Mononuclear cell (primary cell): Measurements from ENCODE around the gene RAD50. TPM values are rescaled to one million over a fixed set of nuclear protein-coding genes. Genes with fewer than 3 reads are reported as not detected.
"Not testable (repeated sequence)": the region's sequence is repeated elsewhere in the genome, so short reads cannot be mapped to it uniquely, and the experiment has no call there.

Experiments
- H3K27me3 ChIP-seq: 2 replicates; pipeline ENCODE4 v1.6.0; 2011; ENCODE audit warnings: low read length, control low read depth; ENCODE audit not compliant: insufficient read depth
- H3K4me1 ChIP-seq: 2 replicates; pipeline ENCODE4 v1.5.1; 2011; ENCODE audit warnings: mild to moderate bottlenecking, low read length, control low read depth; ENCODE audit not compliant: insufficient read depth
- H3K4me3 ChIP-seq: 2 replicates; pipeline ENCODE4 v1.5.1; 2011; ENCODE audit warnings: mild to moderate bottlenecking, low read length, moderate library complexity
- H3K9me3 ChIP-seq: 2 replicates; pipeline ENCODE4 v1.5.1; 2011; ENCODE audit warnings: low read depth, mild to moderate bottlenecking, control low read depth, low read length
- total RNA-seq: library from RNA; depleted of rRNA; stranded (reverse); fragments of >200 nt; gene quantifications from one replicate; pipeline ENCODE4 v1.2.3, GENCODE V29; 2012

The RAD50 gene
- 17.0 TPM for total RNA-seq

DNA sequence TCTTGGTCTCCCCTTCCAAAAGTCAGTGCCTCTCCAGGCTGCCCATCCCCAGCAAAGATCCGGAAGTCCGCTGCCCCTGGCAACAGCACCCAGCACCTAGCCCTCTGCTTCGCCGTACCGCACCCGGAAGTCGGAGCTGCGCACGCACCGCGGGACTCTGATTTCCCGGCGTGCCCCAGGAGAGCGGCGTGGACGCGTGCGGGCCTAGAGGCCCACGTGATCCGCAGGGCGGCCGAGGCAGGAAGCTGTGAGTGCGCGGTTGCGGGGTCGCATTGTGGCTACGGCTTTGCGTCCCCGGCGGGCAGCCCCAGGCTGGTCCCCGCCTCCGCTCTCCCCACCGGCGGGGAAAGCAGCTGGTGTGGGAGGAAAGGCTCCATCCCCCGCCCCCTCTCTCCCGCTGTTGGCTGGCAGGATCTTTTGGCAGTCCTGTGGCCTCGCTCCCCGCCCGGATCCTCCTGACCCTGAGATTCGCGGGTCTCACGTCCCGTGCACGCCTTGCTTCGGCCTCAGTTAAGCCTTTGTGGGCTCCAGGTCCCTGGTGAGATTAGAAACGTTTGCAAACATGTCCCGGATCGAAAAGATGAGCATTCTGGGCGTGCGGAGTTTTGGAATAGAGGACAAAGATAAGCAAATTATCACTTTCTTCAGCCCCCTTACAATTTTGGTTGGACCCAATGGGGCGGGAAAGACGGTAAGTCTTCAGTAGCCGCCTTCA, at the start of gene RAD50:
RAD50 (plus strand) TSS at position 215 of the 715 bp plus-strand sequence; CDS start at position 563, 348 bp downstream.
- Histone ChIP-seq H3K4me1 (peaks cover 15% of the 10 kb centered on the region), H3K27me3 (no peaks in the 10 kb centered on the region), H3K9me3 (no peaks in the 10 kb centered on the region), H3K4me3 (peak within 1 kb of the TSS; percentile 60)

DNA sequence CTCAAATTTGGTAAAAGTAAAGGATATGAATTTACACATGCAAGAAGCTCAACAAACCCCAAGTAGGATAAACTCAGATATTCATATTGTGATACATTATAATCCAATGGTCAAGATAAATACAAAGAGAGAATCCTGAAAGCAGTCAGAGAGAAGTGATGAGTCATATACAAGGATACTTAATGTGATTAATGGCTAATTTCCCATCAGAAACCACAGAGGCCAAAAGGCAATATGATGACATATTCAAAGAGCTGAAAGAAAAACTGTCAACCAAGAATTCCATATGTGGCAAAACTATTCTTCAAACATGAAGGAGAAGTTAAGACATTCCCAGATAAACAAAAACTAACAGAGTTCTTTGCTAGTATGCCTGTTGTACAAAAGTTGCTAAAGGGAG, 46.7 kb upstream of the RAD50 start:
- Histone ChIP-seq H3K4me1 (no peaks in the 10 kb centered on the region), H3K27me3 (no peaks in the 10 kb centered on the region), H3K4me3 (no peak overlapping the region), H3K9me3 (no peaks in the 10 kb centered on the region)

DNA sequence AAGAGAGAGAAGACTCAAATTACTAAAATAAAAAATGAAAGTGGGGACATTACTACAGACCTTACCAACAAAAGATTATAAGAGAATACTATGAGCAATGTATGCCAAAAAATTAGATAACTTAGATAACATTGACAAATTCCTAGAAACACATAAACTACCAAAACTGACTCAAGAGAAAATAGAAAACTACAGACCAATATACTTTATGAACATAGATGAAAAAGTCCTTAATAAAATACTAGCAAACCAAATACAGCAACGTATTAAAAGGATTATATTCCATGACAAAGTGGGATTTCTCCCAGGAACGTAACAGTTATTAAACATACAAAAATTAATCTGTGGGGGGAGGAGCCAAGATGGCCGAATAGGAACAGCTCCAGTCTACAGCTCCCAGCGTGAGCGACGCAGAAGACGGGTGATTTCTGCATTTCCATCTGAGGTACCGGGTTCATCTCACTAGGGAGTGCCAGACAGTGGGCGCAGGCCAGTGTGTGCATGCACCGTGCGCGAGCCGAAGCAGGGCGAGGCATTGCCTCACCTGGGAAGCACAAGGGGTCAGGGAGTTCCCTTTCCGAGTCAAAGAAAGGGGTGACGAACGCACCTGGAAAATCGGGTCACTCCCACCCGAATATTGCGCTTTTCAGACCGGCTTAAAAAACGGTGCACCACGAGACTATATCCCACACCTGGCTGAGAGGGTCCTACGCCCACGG, 43.0 kb upstream of the RAD50 start:
- H3K9me3 ChIP-seq, H3K4me1 ChIP-seq, H3K27me3 ChIP-seq, H3K4me3 ChIP-seq: not testable (repeated sequence)

DNA sequence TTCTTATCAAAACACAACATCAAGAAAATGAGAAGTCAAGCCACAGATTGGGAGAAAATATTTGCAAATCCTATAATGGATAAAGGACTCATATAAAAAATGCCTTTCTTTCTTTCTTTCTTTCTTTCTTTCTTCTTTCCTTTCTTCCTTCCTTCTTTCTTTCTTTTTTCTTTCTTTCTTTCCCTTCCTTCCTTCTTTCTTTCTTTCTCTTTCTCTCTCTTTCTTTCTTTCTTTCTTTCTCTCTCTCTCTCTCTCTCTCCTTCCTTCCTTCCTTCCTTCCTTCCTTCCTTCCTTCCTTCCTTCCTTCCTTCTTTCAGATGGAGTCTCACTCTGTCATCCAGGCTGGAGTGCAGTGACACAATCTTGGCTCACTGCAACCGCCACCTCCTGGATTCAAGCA, 34.7 kb upstream of the RAD50 start:
- not testable (repeated sequence) for H3K9me3 ChIP-seq, H3K27me3 ChIP-seq, H3K4me3 ChIP-seq
- peaks cover 26% of the 10 kb centered on the region for H3K4me1 ChIP-seq

DNA sequence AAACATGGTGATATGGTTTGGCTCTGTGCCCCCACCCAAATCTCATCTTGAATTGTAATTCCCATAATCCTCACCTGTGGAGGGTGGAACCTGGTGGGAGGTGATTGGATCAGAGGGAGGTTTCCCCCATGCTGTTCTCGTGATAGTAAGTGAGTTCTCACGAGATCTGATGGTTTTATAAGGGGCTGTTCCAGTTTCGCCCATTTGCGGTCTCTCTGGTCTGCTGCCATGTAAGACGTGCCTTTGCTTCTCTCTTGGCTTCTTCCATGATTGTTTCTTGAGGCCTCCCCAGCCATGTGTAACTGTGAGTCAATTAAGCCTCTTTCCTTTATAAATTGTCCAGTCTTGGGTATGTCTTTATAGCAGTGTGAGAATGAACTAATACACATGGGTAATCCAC, 31.9 kb upstream of the RAD50 start:
- H3K4me3 ChIP-seq, H3K27me3 ChIP-seq, H3K9me3 ChIP-seq: not testable (repeated sequence)
- peaks cover 51% of the 10 kb centered on the region for H3K4me1 ChIP-seq

DNA sequence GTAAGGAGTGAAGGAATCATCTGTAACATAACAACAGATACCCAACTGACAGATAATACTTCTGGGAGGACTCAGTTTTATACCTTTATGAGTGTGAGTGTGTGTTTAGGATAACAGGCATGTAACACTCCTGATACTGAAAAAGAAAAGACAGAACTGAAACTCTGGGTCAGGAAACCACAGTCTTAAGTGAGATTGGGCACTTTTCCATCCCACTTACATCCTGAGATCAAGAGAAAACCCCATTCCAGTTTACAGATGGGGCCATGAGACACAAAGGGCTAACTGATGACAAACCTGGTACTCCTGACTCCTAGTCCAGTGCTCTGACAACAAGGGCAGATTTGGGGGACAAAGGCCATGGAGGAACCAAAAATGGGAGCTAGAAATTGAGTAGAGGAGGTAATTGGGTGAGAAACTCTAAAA, 31.5 kb upstream of the RAD50 start:
- Histone ChIP-seq H3K9me3 (no peaks in the 10 kb centered on the region), H3K4me3 (no peak overlapping the region), H3K4me1 (peaks cover 51% of the 10 kb centered on the region), H3K27me3 (no peaks in the 10 kb centered on the region)

DNA sequence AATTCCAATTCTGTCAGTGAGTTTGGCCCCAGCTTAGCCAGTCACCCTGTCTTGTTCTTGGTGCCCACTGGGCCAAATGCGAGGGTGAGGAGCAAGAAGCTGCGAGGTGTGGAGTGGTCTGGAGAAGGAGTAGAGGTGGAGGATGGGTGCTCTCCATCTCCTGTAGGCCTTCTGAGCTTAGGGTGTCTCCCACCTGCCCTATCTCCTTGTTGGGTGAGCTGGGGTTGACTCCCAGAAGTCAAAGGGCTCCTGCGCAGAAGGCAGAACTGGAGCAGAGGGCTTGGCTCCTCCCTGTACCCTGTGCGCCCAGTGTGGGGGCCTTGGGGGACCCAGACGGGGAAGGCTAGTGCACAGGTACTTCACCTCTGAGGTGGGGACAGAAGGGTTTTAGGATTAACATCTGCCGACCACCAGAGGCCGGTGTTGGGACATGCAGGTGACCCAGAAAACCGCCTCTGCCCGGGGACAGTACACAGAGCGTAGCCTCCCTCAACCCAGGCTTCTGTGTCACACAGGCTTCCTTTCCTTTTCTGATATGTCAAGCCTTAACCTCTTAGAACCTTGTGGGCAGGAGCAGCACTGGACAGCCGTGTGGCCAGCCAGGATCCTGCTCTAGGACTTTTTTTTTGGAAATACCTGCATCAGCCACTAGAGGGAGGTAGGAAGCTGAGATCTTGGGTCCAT, 30.3 kb upstream of the RAD50 start:
- Histone ChIP-seq H3K4me3 (no peak overlapping the region), H3K27me3 (no peaks in the 10 kb centered on the region), H3K9me3 (no peaks in the 10 kb centered on the region), H3K4me1 (peaks cover 51% of the 10 kb centered on the region)

DNA sequence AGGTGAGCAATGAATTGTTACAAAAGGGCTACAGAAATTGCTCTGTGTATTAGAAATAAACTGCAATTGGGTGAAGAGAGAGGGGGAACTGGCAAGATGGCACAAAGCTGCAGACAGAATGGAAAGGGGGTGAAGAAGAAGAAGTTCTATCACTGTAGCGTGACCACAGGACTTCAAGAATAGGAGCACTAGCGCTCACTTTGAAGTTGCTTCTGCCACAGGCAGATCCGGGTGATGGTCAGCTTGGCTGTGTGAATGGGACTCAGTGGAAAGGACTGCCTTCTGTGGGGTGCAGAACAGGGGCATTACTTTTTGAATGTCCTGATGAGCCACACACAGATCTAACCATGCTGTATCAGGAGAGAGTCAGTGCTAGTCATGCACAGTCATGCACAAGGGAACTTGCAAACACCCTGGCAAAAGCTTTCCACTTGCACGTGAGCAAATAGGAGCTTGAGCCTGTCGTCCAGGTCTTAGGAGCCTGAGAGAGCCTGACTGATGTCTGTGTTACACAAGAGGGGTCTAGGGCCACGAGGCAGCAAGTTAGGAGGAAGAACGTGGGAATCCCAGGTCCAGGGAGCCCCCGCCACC, 29.7 kb upstream of the RAD50 start:
- no peaks in the 10 kb centered on the region for H3K9me3 ChIP-seq
- H3K4me3 ChIP-seq = no peak overlapping the region
- peaks cover 51% of the 10 kb centered on the region for H3K4me1 ChIP-seq
- H3K27me3 ChIP-seq = no peaks in the 10 kb centered on the region

DNA sequence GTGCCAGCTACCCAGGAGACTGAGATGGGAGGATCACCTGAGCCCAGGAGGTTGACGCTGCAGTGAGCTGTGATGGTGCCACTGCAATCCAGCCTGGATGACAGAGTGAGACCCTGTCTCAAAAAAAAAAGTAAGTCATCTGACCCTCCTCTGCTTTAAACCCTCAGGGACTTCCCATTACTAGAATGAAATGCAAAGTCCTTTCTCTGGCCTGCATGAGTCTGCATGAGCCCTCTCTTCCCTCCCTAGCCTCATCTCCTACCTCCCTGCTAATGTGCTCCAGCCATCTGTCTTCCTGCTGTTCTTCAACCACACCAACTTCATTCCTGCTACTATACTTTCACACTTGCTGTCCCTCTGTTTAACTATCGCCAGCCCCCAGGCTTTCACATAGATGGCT, 28.8 kb upstream of the RAD50 start:
- Histone ChIP-seq H3K27me3 (no peaks in the 10 kb centered on the region), H3K4me1 (peaks cover 51% of the 10 kb centered on the region), H3K4me3 (no peak overlapping the region), H3K9me3 (no peaks in the 10 kb centered on the region)

DNA sequence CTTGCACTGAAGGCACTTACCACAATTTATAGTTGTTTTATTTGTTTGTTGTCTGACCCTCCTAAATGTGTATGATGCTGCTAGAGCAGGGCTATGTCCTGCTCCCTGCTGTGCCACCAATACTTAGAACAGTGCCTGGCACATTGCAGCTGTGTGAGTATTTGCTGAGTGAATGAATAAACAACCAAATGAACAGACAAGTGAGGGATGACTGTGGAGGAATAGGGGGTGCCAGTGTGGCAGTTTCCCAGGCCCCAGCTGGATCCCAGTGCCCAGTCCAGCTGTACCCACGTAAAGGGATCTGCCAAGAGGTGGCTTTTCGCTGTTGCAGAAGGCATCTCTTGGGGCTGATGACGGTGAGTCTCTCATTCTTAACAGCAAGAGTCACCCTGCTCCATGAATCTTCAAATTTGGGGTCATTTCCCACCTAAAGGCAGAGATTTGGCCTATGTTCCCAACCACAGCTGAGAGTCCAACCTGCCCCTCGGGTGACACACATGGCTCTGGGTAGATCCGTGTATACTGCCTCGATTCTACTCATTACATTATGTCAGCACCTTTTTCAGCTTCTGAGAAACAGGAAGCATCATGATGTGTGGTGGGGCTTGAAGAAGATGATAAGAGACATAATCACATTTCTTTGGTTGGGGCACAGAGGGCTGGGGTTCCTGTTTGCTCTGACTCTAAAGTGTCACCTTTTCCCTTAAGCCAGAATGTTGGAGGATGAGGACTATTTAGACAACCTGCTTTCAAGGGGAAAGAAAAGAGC, 27.7 kb upstream of the RAD50 start:
- no peak overlapping the region for H3K4me3 ChIP-seq
- no peaks in the 10 kb centered on the region for H3K9me3 ChIP-seq
- H3K27me3 ChIP-seq = no peaks in the 10 kb centered on the region

DNA sequence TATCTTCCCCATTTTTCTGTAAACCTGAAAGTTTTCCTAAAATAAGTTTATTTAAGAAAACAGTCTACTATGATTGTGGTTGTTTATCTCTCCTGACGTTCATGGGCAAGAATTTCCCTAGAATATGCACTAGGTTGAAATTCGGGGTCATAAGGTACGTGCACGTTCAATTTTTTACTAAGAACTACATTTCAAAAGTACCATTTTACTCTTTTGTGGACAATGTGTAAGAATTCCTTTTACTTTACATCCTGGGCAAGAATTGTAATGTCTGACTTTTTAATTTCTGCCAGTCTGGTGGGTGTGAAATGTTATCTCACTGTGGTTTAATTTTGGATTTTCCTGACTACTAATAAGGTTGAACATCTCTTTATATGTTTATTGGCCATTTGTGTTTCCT, 25.8 kb upstream of the RAD50 start:
- no peaks in the 10 kb centered on the region for H3K9me3 ChIP-seq
- peaks cover 36% of the 10 kb centered on the region for H3K4me1 ChIP-seq
- no peak overlapping the region for H3K4me3 ChIP-seq
- H3K27me3 ChIP-seq = no peaks in the 10 kb centered on the region

More for the DNA sequence above, 27.7 kb upstream of the RAD50 start:
- H3K4me1 ChIP-seq = peaks cover 51% of the 10 kb centered on the region

DNA sequence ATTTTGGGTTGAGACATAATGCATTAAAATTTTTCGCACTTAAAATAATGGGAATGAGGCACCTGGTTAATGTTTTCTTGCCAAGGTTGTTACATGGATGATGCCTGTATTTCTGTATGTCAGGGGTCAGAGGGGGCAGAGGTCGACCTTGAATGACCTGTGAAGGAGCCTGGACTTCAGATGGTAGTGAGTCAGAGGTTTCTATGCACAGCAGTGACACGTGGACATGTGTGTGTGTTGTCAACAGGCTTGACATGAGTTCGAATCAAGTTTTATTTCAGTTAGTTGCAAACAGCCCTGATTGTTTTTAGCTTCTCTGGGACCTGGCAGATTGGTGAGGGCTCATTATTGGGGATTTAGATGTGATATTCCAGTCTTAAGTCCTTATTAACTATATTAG, 17.1 kb upstream of the RAD50 start:
- Histone ChIP-seq H3K9me3 (no peaks in the 10 kb centered on the region), H3K27me3 (no peaks in the 10 kb centered on the region), H3K4me1 (no peaks in the 10 kb centered on the region), H3K4me3 (no peak overlapping the region)

DNA sequence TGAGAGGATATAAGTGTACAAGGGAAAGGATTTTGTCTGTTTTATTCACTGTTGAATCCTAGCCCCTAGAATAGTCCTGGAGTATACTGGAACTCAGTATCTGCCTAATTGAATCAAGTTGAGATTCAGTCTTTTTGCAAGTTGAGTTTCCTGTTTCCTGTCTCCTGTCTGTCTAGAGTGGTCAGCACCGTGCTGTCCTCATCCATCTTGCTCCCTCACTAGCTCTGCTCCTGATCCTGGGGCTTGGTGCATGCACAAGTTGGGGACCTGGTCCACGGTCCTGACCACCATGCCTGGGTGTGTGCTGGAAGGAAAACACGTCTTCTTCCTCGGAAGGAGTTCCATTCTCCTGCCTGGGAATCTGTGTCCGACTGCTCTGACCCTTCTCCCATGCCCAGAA, 16.6 kb upstream of the RAD50 start:
- H3K27me3 ChIP-seq = no peaks in the 10 kb centered on the region
- H3K4me1 ChIP-seq = no peaks in the 10 kb centered on the region
- no peak overlapping the region for H3K4me3 ChIP-seq
- H3K9me3 ChIP-seq = no peaks in the 10 kb centered on the region

DNA sequence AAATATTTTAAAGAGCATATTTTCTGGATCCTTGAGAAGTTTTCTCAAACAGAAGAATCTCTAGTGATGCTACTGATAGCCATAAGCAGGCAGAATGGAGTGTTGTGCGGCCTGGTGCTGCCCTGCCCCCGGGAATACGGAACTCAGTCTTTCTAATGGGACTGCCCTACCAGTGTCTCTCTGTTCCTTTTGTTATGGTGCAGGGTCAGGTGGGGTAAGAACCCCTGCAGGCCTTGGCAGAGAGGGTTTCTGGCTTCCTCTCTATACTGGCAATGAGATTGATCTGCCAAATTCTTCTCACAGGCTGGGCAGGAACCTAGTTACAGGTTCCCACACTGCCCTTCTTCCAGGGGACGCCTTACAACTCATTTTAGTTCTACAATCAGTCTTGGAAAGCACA, 16.0 kb upstream of the RAD50 start:
- Histone ChIP-seq H3K4me3 (no peak overlapping the region), H3K9me3 (no peaks in the 10 kb centered on the region), H3K27me3 (no peaks in the 10 kb centered on the region), H3K4me1 (no peaks in the 10 kb centered on the region)
